A673 (cell line): ENCODE data around the gene CYP19A1. TPM values are rescaled to one million over a fixed set of nuclear protein-coding genes. Genes with fewer than 3 reads are reported as not detected.
A peak's percentile ranks its signal among the peaks of the same experiment; 100 is the strongest.

Experiments
- BruUV-seq: library from RNA; stranded (reverse); fragments of 400-500 nt; replicated peaks from 2 replicates; lab custom pipeline; 2021; lab: Mats Ljungman, UMichigan
- CTCF ChIA-PET: fragments of 300-600 bp; sonication (Branson Sonifier 250); formaldehyde crosslinking; loops from one replicate; lab custom pipeline; 2022; ENCODE audit warnings: antibody characterized with exemption; lab: Charles Lee
- POLR2A ChIA-PET: fragments of 300-600 bp; sonication (Branson Sonifier 250); formaldehyde crosslinking; loops from one replicate; lab custom pipeline; 2022; ENCODE audit warnings: antibody characterized with exemption; ENCODE audit not compliant: low non-redundant PET; lab: Charles Lee
- DNase-seq: peaks from one replicate; pipeline ENCODE4 v3.0.0-alpha.2; 2015; ENCODE audit warnings: low spot score
- H3K27ac ChIP-seq: fragments of 200-600 bp; sonication (generic); 2 replicates; pipeline ENCODE4 v1.5.1; 2016; ENCODE audit warnings: mixed run types, low read depth, mild to moderate bottlenecking, mixed read lengths, antibody characterized with exemption, low read length; ENCODE audit not compliant: poor library complexity, severe bottlenecking
- H3K27me3 ChIP-seq: fragments of 200-600 bp; sonication (generic); replicated peaks from 2 replicates; pipeline ENCODE4 v1.6.1; 2017; ENCODE audit warnings: mixed run types, low read depth, mild to moderate bottlenecking, mixed read lengths, antibody characterized with exemption, low read length; ENCODE audit not compliant: insufficient read depth, poor library complexity
- H3K36me3 ChIP-seq: fragments of 200-600 bp; sonication (generic); 2 replicates; pipeline ENCODE4 v1.6.1; 2016; ENCODE audit warnings: mixed run types, mild to moderate bottlenecking, mixed read lengths, antibody characterized with exemption, low read length; ENCODE audit not compliant: insufficient read depth, poor library complexity, severe bottlenecking
- H3K4me1 ChIP-seq: fragments of 200-600 bp; sonication (generic); 2 replicates; pipeline ENCODE4 v1.6.1; 2017; ENCODE audit warnings: mixed run types, mild to moderate bottlenecking, mixed read lengths, antibody characterized with exemption, low read length; ENCODE audit not compliant: insufficient read depth, poor library complexity, severe bottlenecking
- H3K4me3 ChIP-seq: fragments of 200-600 bp; sonication (generic); 2 replicates; pipeline ENCODE4 v1.5.1; 2016; ENCODE audit warnings: low read depth, mixed run types, mild to moderate bottlenecking, mixed read lengths, low read length; ENCODE audit not compliant: poor library complexity, severe bottlenecking
- H3K9me3 ChIP-seq: fragments of 200-600 bp; sonication (generic); 2 replicates; pipeline ENCODE4 v1.6.1; 2016; ENCODE audit warnings: mixed run types, low read depth, mild to moderate bottlenecking, mixed read lengths, antibody characterized with exemption, low read length; ENCODE audit not compliant: poor library complexity, severe bottlenecking
- CTCF ChIP-seq: fragments of 300-800, 200-600 bp; sonication (generic); conservative IDR thresholded peaks from 2 replicates; pipeline ENCODE4 v1.5.1; 2017; ENCODE audit warnings: low read depth, mild to moderate bottlenecking, antibody characterized with exemption, low read length, moderate library complexity, mixed read lengths
- EZH2 ChIP-seq: fragments of 200-600 bp; sonication (generic); IDR thresholded peaks from 2 replicates; pipeline ENCODE4 v1.6.1; 2017; ENCODE audit warnings: borderline replicate concordance, low read depth, mild to moderate bottlenecking, mixed read lengths, antibody characterized with exemption, low read length; ENCODE audit not compliant: poor library complexity, severe bottlenecking
- intact Hi-C: fragments of 100-400 bp; cut with micrococcal nuclease; formaldehyde crosslinking; loops from one replicate; pipeline ENCODE4 v1.10.0; 2022; ENCODE audit not compliant: unreplicated experiment
- total RNA-seq: library from RNA; stranded (reverse); gene quantifications from 2 replicates; pipeline ENCODE4 v1.2.3, GENCODE V29; 2021

The CYP19A1 gene
- total RNA-seq, 1 experiment from 2014 or later: 0.80 TPM

- DNase-seq: peak; percentile 64
- CTCF ChIA-PET: interaction anchor here (0.7 to 2.0 kb wide), 4 partner anchors 51 to 121 kb away, joined by 4 to 10 read pairs (median 6); no protein-coding TSS in a partner anchor
- H3K27ac ChIP-seq: no peak overlapping the region
- TF ChIP-seq EZH2 (no peak), CTCF (peak; percentile 80)
- intact Hi-C loops: loop anchor here (1.0 to 5.0 kb wide), 3 partner anchors 100 to 218 kb away; no protein-coding TSS in a partner anchor
- H3K9me3 ChIP-seq: no peaks in the 10 kb centered on the region
- no peaks in the 10 kb centered on the region for H3K36me3 ChIP-seq
- H3K4me1 ChIP-seq: no peaks in the 10 kb centered on the region
- peaks cover 30% of the 10 kb centered on the region for H3K27me3 ChIP-seq
- POLR2A ChIA-PET: no interaction called here
- no peak overlapping the region for H3K4me3 ChIP-seq
- BruUV-seq: no TSS peak
Measured at GRCh38 chr15:51281368-51281967, 56.9 kb downstream of the CYP19A1 start.

- Histone ChIP-seq H3K27ac (no peak overlapping the region), H3K4me1 (no peaks in the 10 kb centered on the region), H3K36me3 (no peaks in the 10 kb centered on the region), H3K9me3 (no peaks in the 10 kb centered on the region), H3K4me3 (no peak overlapping the region), H3K27me3 (peaks cover 37% of the 10 kb centered on the region)
- ChIA-PET CTCF (interaction anchor here (0.7 to 2.0 kb wide), 4 partner anchors 51 to 122 kb away, joined by 4 to 10 read pairs (median 6); no protein-coding TSS in a partner anchor), POLR2A (no interaction called here)
- BruUV-seq: no TSS peak
- no peak for TF ChIP-seq CTCF
- TF ChIP-seq EZH2: no peak
- DNase-seq: no peak
- intact Hi-C loops: loop anchor here (1.0 to 5.0 kb wide), 3 partner anchors 100 to 218 kb away; no protein-coding TSS in a partner anchor
Measured at GRCh38 chr15:51280838-51281237, 57.6 kb downstream of the CYP19A1 start.

GRCh38 chr15:51279391-51279790, 59.0 kb downstream of the CYP19A1 start:
- Histone ChIP-seq H3K36me3 (no peaks in the 10 kb centered on the region), H3K4me1 (no peaks in the 10 kb centered on the region), H3K9me3 (no peaks in the 10 kb centered on the region), H3K4me3 (no peak overlapping the region), H3K27me3 (peaks cover 42% of the 10 kb centered on the region), H3K27ac (no peak overlapping the region)
- no TSS peak for BruUV-seq
- intact Hi-C loops: no loop called here
- no peak for TF ChIP-seq CTCF
- TF ChIP-seq EZH2: no peak
- no peak for DNase-seq
- POLR2A ChIA-PET: no interaction called here
- CTCF ChIA-PET: interaction anchor here (1.1 kb wide), 1 partner anchor 122 kb away, joined by 3 read pairs; no protein-coding TSS in a partner anchor
